Tibial nerve (tissue), 4 donors: Measurements from ENCODE around the gene PADI1.

Experiments used
- EP300 ChIP-seq, 2 donors: sonication (generic); formaldehyde crosslinking; IDR thresholded peaks; one replicate each; pipeline ENCODE4 v1.6.1; 2017; ENCODE audit warnings: antibody characterized with exemption in 2 of 2, mild to moderate bottlenecking in 1 of 2
- POLR2A ChIP-seq, 2 donors: fragments of 450-650 bp; IDR thresholded peaks; one replicate each; pipeline ENCODE4 v1.6.1; 2017; ENCODE audit warnings: antibody characterized with exemption in 2 of 2, mild to moderate bottlenecking in 2 of 2, moderate library complexity in 2 of 2
- TF ChIP-seq, protein P1 (sequence below), 5 experiments: fragments of 200-600 bp in 3 of 5; fragments of 450-650 bp in 2 of 5; sonication (generic) in 3 of 5; IDR thresholded peaks; one replicate each; pipeline ENCODE4 v1.5.1; 2016 to 2019; ENCODE audit warnings: antibody characterized with exemption in 5 of 5, mild to moderate bottlenecking in 3 of 5, moderate library complexity in 2 of 5

DNA sequence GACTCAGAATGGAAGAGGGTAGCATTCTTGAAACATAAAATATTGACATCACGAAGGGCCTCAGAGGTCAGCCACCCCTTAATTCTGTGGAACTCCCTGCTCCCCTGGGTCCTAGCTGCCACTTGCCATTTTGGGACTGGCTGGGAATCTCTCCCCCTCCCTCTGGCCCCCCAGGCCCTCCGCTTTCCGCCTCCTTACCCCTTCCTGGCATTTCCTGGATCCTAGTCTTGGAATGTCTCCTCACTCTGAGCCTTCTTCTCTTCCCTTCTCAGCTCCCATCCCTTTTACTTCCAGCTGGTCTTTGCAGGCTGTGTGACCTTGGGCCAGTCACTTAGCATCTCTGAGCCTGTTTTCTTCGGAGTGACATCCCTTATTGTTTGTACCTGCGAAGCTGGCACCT lies 4.5 kb downstream of the PADI1 start:
- TF ChIP-seq EP300 (IDR thresholded peaks at IDR 0.05) (no peak), POLR2A (IDR thresholded peaks at IDR 0.05) (no peak)
- TF ChIP-seq, protein P1, sequence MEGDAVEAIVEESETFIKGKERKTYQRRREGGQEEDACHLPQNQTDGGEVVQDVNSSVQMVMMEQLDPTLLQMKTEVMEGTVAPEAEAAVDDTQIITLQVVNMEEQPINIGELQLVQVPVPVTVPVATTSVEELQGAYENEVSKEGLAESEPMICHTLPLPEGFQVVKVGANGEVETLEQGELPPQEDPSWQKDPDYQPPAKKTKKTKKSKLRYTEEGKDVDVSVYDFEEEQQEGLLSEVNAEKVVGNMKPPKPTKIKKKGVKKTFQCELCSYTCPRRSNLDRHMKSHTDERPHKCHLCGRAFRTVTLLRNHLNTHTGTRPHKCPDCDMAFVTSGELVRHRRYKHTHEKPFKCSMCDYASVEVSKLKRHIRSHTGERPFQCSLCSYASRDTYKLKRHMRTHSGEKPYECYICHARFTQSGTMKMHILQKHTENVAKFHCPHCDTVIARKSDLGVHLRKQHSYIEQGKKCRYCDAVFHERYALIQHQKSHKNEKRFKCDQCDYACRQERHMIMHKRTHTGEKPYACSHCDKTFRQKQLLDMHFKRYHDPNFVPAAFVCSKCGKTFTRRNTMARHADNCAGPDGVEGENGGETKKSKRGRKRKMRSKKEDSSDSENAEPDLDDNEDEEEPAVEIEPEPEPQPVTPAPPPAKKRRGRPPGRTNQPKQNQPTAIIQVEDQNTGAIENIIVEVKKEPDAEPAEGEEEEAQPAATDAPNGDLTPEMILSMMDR (IDR thresholded peaks at IDR 0.05), result no peak
